Neutrophil (primary cell): ENCODE measurements around the gene PHKA2.
A peak's percentile ranks its signal among the peaks of the same experiment; 100 is the strongest.

ENCODE experiments used
- H3K27ac ChIP-seq: fragments of 200-600 bp; sonication (generic); 2 replicates; pipeline ENCODE4 v1.5.1; 2016; ENCODE audit warnings: mild to moderate bottlenecking, moderate library complexity
- H3K27me3 ChIP-seq: fragments of 200-600 bp; sonication (generic); 2 replicates; pipeline ENCODE4 v1.6.0; 2016; ENCODE audit warnings: mild to moderate bottlenecking
- H3K36me3 ChIP-seq: fragments of 200-600 bp; sonication (generic); 2 replicates; pipeline ENCODE4 v1.5.1; 2017
- H3K4me1 ChIP-seq, 2 experiments: fragments of 200-600 bp in 1 of 2; sonication (generic) in 1 of 2; 1 replicate in 1 of 2; 2 replicates in 1 of 2; pipeline versions ENCODE4 v1.5.1 to v1.6.1; 2013 to 2016; ENCODE audit warnings: low read depth in 1 of 2, low read length in 1 of 2, mild to moderate bottlenecking in 1 of 2, moderate library complexity in 1 of 2; ENCODE audit not compliant: control insufficient read depth in 1 of 2, insufficient read depth in 1 of 2
- H3K4me3 ChIP-seq, 2 experiments: fragments of 200-600 bp in 1 of 2; sonication (generic) in 1 of 2; 1 replicate in 1 of 2; 2 replicates in 1 of 2; pipeline ENCODE4 v1.5.1; 2013 to 2016; ENCODE audit warnings: low read depth in 1 of 2, low read length in 1 of 2, mild to moderate bottlenecking in 1 of 2, moderate library complexity in 1 of 2
- H3K9me3 ChIP-seq: fragments of 200-600 bp; sonication (generic); 2 replicates; pipeline ENCODE4 v1.5.1; 2016
- TF ChIP-seq, protein P1 (sequence below): fragments of 200-600 bp; sonication (generic); IDR thresholded peaks from 2 replicates; pipeline ENCODE4 v1.5.1; 2016; ENCODE audit warnings: antibody characterized with exemption

PHKA2 gene, protein sequence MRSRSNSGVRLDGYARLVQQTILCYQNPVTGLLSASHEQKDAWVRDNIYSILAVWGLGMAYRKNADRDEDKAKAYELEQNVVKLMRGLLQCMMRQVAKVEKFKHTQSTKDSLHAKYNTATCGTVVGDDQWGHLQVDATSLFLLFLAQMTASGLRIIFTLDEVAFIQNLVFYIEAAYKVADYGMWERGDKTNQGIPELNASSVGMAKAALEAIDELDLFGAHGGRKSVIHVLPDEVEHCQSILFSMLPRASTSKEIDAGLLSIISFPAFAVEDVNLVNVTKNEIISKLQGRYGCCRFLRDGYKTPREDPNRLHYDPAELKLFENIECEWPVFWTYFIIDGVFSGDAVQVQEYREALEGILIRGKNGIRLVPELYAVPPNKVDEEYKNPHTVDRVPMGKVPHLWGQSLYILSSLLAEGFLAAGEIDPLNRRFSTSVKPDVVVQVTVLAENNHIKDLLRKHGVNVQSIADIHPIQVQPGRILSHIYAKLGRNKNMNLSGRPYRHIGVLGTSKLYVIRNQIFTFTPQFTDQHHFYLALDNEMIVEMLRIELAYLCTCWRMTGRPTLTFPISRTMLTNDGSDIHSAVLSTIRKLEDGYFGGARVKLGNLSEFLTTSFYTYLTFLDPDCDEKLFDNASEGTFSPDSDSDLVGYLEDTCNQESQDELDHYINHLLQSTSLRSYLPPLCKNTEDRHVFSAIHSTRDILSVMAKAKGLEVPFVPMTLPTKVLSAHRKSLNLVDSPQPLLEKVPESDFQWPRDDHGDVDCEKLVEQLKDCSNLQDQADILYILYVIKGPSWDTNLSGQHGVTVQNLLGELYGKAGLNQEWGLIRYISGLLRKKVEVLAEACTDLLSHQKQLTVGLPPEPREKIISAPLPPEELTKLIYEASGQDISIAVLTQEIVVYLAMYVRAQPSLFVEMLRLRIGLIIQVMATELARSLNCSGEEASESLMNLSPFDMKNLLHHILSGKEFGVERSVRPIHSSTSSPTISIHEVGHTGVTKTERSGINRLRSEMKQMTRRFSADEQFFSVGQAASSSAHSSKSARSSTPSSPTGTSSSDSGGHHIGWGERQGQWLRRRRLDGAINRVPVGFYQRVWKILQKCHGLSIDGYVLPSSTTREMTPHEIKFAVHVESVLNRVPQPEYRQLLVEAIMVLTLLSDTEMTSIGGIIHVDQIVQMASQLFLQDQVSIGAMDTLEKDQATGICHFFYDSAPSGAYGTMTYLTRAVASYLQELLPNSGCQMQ

DNA sequence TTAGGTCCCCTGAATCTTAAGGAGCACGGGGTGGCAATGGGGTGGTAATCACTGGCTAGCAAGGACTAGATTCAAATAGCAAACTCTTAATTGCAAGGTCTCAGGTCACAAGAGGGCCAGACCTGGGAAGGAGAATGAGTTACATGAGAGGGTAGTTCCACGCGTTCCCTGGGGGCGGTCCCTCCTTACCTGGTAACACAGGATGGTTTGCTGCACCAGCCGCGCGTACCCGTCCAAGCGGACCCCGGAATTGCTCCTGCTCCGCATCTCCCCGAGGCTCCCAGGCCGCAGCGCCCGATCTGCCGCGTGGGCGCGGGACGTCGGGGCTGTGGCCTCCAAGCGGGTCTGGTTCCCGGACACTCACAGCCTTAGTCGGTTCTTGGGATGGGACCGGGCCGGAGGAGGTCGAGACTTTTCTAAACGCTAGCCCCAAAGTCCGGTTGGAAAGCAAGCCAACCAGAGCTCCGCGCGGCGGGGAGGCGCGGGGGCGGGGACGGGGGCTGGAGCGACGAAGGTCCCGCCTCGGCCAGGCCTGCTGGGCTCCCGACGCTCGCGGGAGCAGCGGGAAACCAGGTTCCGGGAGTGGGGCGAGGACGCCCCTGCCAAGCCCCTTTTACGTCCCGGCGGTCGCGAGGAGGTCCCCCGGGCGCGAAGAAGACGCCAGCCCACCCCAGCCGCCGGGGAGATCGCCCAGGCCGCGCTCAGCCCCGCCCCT lies at the start of gene PHKA2:
PHKA2 (minus strand) TSS at position 449 of the 715 bp plus-strand sequence; CDS start at position 267, 182 bp downstream.
- no peaks in the 10 kb centered on the region for H3K27me3 ChIP-seq
- H3K27ac ChIP-seq: peak within 1 kb of the TSS; percentile 97
- H3K4me1 ChIP-seq: peaks cover 18 to 34% of the 10 kb centered on the region in 2 experiments
- TF ChIP-seq, protein P1, sequence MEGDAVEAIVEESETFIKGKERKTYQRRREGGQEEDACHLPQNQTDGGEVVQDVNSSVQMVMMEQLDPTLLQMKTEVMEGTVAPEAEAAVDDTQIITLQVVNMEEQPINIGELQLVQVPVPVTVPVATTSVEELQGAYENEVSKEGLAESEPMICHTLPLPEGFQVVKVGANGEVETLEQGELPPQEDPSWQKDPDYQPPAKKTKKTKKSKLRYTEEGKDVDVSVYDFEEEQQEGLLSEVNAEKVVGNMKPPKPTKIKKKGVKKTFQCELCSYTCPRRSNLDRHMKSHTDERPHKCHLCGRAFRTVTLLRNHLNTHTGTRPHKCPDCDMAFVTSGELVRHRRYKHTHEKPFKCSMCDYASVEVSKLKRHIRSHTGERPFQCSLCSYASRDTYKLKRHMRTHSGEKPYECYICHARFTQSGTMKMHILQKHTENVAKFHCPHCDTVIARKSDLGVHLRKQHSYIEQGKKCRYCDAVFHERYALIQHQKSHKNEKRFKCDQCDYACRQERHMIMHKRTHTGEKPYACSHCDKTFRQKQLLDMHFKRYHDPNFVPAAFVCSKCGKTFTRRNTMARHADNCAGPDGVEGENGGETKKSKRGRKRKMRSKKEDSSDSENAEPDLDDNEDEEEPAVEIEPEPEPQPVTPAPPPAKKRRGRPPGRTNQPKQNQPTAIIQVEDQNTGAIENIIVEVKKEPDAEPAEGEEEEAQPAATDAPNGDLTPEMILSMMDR: no peak
- H3K9me3 ChIP-seq: no peaks in the 10 kb centered on the region
- peak within 1 kb of the TSS; percentile 77 for H3K4me3 ChIP-seq
- no peaks in the 10 kb centered on the region for H3K36me3 ChIP-seq

DNA sequence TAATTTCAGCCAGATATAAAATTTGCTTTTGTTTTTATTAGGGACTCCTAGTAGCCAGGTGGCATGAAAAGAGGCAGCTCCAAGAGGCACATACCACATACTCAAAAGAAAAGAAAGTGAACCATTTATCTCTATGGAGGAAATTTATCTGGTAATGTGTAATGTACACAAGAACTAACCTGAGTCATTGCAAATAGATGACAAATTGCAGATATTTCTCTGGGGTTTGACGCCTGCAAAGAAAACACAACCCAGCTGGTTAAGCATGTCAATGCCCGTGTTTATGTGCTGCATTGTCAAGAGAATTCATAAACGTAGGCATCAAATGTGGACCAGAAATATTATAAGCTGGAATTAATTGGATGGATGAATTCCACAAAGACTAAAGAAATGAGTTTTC lies 46.9 kb upstream of the PHKA2 start:
- H3K4me3 ChIP-seq: no peak overlapping the region
- no peaks in the 10 kb centered on the region for H3K9me3 ChIP-seq
- TF ChIP-seq, protein P1: no peak
- H3K4me1 ChIP-seq: no peaks in the 10 kb centered on the region
- H3K27ac ChIP-seq: no peak overlapping the region
- no peaks in the 10 kb centered on the region for H3K27me3 ChIP-seq
- H3K36me3 ChIP-seq: no peaks in the 10 kb centered on the region

DNA sequence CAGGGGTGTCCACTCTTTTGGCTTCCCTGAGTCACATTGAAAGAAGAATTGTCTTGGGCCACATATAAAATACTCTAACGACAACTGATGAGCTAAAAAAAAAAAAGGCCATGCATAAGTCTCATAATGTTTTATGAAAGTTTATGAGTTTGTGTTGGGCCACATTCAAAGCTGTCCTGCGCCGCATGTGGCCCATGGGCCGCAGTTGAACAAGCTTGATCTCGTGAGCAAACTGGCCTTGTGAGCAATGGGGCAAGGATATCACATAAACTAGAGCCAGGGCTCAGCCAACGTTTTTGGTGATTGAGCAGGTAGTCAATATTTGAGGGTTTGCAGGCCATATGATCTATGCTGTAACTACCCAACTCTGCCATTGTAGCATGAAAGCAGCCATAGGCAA lies 44.6 kb upstream of the PHKA2 start:
- H3K9me3 ChIP-seq: no peaks in the 10 kb centered on the region
- no peaks in the 10 kb centered on the region for H3K27me3 ChIP-seq
- TF ChIP-seq, protein P1: no peak
- H3K4me3 ChIP-seq: no peak overlapping the region
- H3K36me3 ChIP-seq: no peaks in the 10 kb centered on the region
- H3K27ac ChIP-seq: no peak overlapping the region
- H3K4me1 ChIP-seq: no peaks in the 10 kb centered on the region

DNA sequence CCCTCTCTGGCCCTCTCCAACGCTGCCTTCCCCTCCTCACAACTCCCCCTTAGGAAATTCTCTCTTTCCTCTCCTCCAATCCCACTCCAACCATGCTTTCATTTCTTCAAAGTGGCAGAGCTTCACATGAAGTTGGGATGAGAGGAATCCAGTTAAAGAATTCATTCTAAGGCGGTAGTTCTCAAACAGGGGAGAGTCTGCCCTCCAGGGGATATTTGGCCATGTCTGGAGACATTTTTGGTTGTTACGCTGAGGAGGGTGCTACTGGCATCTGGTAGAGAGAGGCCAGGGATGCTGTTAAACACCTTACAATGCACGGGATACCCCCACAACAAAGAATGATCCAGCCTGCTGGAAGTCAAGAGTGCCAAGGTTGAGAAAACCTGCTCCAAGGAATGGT lies 40.5 kb upstream of the PHKA2 start:
- Histone ChIP-seq H3K4me1 (no peaks in the 10 kb centered on the region), H3K9me3 (no peaks in the 10 kb centered on the region), H3K4me3 (no peak overlapping the region), H3K27me3 (no peaks in the 10 kb centered on the region), H3K27ac (no peak overlapping the region), H3K36me3 (no peaks in the 10 kb centered on the region)
- TF ChIP-seq, protein P1: no peak

DNA sequence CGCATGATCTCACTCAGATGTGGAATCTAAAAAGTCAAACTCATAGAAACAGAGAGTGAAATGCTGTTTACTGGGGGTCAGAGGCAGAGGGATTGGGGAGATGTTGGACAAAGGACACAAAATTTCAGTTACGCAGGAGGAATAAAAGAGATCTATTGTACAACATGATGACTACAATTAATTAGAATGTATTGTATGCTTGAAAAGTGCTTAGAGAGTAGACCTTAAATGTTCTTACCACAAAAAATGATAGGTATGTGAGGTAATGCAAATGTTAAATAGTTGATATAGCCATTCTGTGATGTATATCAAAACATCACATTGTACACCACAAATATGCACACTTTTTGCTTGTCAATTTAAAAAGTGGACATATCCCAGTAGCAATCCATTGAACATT lies 36.1 kb upstream of the PHKA2 start:
- TF ChIP-seq, protein P1: no peak
- Histone ChIP-seq H3K9me3 (no peaks in the 10 kb centered on the region), H3K27ac (no peak overlapping the region), H3K27me3 (no peaks in the 10 kb centered on the region), H3K4me3 (no peak overlapping the region), H3K36me3 (no peaks in the 10 kb centered on the region), H3K4me1 (no peaks in the 10 kb centered on the region)
